Raji (cell line): ENCODE measurements around the gene GRPEL1.

Experiments
- POLR2A ChIP-seq: IDR thresholded peaks from 2 replicates; pipeline ENCODE4 v1.6.1; 2011; ENCODE audit warnings: low read depth, low read length, control low read depth; ENCODE audit not compliant: insufficient read depth

Gene GRPEL1

GRCh38 chr4:7025040-7025602 lies 42.7 kb downstream of the GRPEL1 start:
- TF ChIP-seq POLR2A: no peak

- TF ChIP-seq POLR2A: no peak
Observed at GRCh38 chr4:7024336-7024890, 43.5 kb downstream of the GRPEL1 start.

DNA sequence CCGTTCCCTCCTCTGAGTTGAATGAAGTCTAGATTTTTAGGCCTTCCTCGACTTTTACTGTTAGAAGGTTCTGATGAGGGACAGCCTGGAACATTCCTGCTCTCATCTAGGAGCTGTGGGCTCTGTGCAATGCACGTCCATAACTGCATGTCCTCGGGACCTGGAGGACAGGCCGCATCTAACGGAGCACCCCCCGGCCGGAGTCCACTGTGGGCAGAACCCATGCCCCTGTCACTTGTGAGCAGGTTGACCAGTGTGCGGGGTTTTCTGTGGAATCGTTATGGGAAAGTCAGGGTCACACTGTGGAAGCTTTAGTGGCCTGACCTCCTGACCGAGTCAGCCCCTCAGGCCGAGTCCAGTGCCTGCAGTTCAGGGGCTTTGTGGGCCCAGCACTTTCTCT lies 44.0 kb downstream of the GRPEL1 start:
- TF ChIP-seq POLR2A: no peak

GRCh38 chr4:7023486-7023885 lies 44.4 kb downstream of the GRPEL1 start:
- TF ChIP-seq POLR2A: no peak

- no peak for TF ChIP-seq POLR2A
Observed at GRCh38 chr4:7021930-7022664, 45.8 kb downstream of the GRPEL1 start.

DNA sequence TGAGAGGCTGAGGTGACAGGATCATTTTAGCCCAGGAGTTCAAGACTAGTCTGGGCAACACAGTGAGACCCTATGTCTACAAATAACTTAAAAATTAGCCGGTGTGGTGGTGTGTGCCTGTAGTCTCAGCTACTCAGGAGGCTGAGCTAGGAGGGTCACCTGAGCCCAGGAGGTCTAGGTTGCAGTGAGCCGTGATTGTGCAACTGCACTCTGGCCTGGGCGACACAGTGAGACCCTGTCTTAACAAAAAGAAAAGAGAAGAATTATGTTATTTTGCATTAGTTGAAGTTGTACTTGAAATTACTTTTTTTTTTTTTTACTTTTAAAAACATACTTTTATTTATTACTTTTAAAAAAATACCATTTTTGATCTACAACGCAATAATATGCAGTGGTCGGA lies 46.5 kb downstream of the GRPEL1 start:
- no peak for TF ChIP-seq POLR2A

GRCh38 chr4:7020856-7021255 lies 47.0 kb downstream of the GRPEL1 start:
- no peak for TF ChIP-seq POLR2A

DNA sequence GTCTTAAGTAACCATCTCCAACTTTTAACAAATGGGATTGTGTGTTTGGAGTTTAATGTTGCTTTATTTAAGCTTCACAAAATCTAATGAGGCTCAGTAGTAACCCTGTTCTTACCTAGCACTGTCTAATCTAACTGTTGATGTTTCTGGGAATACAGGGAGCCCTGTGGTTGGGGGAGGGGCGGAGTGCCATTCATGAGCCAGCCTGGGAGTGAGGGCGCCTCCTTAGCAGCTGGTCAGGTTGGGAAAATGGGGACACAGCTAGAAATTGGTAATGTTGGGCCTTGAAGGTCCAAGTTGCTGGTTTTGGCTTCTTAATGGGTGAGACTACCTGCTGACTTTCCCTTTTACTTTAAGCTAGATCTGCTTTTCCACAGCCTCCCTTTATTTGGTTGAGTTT lies 47.6 kb downstream of the GRPEL1 start:
- TF ChIP-seq POLR2A: no peak

DNA sequence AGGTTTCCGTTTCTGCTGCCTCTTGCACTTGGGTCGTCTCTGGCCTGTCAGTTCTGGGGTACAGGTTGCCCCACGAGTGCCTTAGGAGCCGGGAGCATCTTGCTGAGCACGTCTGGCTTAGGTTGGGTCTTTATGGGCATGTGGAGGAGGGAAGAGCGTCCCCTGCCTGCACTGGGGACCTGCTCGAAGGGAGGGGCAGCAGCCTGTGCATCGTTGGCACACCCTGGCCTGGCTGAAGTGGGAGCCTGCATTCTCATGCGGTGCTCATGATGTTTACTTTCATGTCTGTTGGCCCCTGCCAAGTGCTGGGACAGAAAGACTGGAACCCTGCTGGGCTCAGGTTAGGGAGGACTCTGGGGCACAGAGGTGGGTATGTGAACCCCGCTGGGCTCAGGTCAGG lies 48.5 kb downstream of the GRPEL1 start:
- no peak for TF ChIP-seq POLR2A

DNA sequence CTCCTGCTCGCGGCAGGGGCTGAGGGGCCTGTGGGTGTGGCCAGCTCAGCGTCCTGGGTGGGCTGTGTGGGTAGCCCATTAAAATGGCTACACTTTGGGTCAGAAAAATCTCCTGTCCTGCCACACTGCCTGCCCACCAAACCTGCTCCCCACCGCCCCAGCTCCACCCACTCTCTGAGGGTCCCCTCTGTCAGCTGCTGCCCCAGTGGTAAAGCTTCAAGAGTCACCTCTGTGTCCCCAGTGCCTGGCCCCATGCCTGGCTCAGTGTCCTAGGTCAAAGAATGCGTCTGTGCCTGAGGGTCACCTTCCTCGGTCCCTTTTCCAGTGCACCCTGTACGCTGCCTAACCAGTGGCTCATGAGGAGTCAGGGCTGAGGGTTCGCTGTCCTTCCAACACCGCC lies 49.6 kb downstream of the GRPEL1 start:
- TF ChIP-seq POLR2A: no peak

DNA sequence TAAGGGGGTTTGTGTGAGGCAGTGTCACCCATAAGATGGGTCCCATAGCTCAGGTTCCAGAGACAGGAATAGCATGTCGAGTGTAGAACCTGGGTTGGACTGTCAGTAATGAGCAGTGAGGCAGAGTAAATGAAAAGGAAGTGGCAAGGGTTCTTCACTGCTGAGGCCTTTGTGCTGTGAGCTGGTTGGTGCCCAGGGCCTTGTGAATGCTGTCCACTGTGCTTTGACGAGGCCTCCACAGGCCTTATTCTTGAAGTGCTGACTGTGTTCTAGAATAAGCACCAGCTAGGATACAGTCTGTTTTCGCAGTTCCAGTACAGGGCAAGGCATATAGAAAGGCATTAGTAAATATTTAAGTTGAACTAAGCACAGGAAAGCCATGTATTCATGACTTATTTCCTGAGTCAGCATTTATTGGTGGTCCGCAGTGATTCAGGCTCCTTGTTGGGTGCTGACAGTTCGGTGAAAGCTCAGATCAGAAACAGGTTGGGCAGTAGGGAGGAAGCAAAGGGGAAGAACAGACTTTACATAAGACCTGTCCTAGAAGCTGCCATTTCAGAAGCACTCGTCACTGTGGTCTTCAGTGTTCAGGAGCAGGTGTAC lies 50.3 kb downstream of the GRPEL1 start:
- no peak for TF ChIP-seq POLR2A

DNA sequence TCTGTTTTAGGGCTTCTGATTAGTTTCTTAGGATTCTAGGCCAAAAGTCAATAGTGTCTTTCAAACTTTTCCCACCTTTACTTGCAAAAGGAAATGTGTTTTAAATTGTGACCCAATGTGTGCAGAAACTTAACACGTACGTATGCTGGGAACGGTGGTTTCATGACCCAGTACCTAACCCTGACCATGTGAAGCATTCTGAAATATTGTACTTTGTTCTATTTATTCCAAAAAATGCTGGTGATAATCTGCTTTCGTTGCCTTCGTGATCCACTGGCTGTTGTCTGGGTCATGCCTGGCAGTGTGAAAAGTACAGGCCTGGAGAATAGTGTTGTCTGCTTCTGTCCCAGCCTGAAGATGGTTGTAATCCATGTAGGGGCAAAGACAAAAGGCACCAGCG lies 51.4 kb downstream of the GRPEL1 start:
- TF ChIP-seq POLR2A: no peak

- no peak for TF ChIP-seq POLR2A
Observed at GRCh38 chr4:7016086-7016485, 51.8 kb downstream of the GRPEL1 start.

DNA sequence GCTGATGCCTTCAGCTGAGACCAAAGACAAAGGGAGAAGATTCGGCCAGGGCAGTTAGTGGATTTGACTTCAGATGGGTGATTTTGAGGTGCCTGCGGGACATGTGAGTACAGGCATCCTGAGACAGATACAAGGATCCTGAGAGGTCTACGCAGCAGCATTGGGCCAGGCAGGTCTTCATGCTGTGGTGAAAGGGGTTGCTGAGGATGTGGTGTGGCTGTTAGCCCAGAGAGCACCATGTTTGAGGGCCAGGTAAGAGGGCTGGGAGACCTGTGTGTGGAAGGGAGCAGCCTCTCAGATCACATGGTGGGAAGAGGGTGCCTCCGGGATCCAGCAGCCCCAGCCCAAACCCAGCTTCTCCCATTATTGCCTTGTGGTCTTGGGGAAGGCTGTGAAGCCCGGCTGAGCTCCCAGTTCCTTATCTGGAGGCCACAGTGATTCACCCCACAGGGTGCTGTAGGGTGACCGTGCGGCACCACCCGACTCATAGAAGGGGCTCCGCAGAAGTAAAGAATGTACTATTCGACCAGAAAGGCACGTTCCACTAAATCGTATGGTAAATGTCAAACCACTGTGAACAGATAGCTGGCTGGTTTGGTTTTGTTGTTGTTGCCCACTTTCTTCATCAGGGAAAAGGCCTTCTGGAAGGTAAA lies 52.4 kb downstream of the GRPEL1 start:
- no peak for TF ChIP-seq POLR2A

DNA sequence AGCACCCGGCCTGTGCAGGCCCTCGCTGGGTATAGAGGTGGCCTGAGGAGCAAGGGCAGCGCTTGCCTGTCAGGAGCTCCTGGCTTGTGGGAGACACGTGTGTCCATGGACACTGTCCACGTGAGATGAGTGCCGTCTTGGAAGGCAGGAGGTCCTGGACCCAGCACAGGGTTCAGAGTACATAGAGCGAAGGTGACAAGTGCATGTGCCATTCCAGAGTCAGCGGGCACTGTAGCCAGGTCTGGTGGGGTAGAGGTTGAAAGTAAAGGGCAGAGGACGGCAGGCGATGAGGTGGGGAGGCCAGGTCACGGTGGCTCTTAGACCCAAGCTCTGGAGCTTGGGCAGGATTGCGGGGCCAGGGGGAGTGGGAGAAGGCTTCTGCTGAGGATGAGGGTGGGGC lies 53.0 kb downstream of the GRPEL1 start:
- no peak for TF ChIP-seq POLR2A

GRCh38 chr4:7013175-7013574 lies 54.7 kb downstream of the GRPEL1 start:
- no peak for TF ChIP-seq POLR2A
